GM19238 (cell line): ENCODE results near the gene TBX19.
A peak's percentile ranks its signal among the peaks of the same experiment; 100 is the strongest.

ENCODE experiments used
- DNase-seq: peaks from one replicate; pipeline ENCODE4 v3.0.0; 2011; ENCODE audit warnings: low spot score; ENCODE audit not compliant: insufficient read length

TBX19 gene

DNA sequence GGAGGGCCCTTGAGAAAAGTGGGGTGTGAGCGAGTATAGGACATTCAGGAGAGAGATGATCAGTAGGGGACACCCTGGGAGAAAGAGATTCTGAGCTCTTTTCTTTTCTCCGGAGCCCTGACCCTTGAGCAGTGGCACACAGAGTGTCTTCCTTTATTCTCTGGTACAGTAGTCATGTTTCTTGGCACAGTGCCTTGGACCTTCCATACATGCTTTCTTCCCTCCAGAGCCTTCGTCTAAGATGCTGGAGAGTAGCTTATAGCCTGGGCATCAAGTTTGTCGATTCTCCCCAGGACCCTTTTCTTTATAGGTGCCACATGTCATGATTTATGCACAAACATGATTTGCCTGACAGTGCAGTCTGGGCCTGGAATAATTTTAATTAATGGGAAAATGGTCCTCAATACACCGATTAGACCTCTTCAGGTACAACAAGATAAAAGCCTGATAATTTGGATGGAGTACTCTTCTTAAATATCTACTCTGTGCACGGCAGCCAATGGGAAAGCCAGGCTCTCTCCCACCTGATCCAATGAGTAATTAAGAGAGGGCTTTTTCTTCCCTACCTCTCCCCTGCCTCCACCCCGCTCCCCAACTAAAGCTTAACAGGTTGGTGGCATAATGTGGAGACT is at the start of gene TBX19:
TBX19 (plus strand) TSS at position 582 of the 632 bp plus-strand sequence. CDS start 214 bp downstream, outside the sequence.
- DNase-seq, result no peak

DNA sequence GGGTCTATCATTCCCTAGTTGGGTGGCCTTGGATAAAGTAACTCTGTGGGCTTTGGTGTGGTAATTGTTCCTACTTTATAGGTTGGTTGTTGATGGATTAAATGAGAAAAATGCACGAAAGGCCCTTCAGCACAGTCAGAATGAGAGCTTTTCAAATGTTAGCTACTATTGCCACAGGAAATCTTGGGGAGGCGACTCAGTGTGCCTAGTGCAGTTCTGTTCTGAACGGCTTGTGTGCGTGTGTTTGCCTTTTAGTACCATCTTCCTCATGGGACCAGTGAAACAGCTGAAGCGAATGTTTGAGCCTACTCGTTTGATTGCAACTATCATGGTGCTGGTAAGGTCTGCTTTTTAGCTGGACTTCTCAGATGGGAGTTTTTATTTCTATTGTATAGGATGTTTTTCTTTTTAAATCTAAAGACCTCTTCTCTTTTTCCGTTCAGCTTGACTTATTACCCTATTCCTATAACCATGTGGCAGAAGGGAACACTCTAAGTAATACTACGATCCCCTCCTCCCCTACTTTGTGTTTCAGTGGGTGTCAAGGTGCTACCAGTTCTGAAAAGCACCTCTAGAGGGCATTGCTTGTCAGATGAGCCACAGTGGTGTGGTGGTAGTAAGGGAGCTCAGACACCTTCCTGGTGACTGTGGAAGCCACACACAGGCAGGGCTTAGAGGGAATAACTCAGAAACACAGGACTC is 45.7 kb upstream of the TBX19 start:
- peak; percentile 44 for DNase-seq

DNA sequence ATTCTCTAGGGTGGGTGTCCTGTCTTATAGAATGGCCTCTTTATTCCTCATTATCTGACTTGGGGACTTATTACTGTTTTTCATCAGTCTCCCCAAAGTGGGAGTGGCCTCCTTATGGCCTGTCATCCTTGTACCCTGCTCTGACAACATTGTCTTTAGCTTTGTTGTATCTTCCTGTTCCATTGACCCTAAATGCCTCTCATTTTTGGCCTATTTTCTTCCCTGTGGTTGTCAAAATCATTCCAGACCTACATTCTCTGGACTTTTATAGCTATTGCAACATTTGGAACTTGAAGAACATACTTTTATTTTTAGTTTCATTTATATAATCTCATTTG is 45.2 kb upstream of the TBX19 start:
- no peak for DNase-seq

DNA sequence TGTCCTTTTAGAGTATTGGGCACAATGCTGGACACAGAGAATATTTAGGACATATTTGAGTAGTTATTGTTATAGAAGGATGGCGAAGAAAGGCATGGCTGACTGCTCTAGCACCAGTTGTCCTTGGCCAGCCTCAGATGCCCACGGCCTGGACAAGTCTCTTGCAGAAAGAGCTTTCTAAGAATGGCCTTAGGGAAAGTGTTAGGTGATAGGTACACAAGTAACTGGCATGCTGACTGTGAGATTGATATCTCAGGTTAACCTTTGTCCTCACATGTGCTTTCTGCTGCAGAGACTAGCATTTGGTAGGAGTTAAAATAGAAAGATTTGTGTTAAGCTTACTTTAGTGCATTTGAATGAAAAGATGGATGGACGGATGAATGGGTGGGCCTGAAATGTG is 44.7 kb upstream of the TBX19 start:
- no peak for DNase-seq

DNA sequence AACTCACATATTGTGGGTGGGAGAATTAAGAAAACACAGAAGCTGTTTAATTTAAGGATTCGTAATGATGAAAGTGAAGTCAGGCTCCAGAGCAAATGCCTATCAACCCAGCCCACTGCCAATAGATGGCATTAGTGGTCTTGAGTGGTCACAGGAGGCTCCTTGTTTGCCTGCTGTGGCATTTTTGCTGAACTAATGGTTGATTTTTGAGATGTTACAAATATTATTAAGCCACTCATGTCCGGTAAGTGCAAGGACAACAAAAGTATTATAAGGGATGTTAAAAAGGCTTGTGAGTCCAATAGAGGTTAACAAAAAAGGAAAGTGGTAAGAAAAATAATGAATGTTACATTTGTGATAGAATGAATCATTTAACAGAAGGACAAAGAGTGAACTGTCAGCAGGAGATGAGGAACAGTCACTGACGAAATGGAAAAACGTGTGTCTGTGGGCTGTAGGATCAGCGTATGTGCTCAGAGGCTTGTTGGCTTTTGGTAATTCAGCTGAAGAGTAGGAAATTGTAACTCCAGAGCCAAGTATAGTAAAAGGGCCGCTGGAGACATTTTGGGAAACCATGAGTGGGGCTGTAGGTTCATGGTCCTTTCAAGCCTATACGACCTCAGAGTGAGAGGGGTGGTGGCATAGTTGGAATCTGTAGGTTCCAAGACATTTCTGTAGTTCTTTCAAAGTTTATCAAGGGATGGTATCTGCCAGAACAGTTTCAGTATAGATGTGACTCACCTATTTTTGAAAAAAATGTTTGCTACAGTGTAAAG is 43.7 kb upstream of the TBX19 start:
- DNase-seq, result no peak

DNA sequence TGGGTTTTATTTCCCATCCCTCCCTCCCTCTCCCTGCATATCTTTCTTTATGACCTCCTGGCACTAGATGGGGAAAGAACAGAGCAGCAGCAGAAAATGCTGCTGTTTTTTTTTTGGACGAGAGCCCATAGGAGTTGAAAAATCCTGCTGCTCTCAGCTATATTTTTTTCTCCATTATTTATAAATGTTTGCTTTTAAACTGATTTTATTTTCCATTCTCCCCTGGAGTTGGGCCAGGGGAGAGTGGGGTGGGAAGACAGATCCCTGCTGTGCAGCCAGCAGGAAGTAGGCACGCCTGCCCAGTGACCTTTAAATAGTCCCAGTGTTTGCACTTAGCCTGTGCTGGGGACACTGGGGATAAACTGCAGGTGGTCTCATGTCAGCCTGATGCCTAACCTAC is 37.5 kb upstream of the TBX19 start:
- no peak for DNase-seq

DNA sequence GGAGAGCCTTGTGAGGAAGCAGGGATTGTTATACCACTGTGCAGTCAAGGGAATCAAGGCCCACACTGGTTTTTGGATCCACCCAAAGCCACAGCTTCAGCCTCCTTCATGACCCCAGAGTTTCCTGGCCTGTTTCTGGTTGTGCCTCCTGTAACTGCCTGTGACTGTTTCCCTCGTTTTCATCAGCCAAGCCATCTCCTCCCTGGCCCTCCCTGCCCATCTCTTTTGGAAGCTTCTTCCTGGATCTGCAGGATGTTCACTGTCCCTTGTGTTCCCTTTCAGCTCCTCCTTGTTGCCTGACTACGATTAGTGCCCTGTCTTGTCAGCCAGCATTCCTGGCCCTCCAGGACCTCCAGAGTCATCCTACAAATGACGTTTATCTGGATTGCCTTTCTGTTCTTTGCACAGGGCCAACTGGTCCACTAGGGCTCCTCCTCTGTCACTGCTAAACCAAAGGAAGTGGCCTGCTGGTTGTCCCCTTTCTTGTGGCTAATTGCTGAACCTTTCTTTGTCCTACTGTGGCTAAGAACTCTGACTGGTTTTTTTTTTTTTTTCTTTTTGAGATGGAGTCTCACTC is 37.0 kb upstream of the TBX19 start:
- DNase-seq, result no peak

DNA sequence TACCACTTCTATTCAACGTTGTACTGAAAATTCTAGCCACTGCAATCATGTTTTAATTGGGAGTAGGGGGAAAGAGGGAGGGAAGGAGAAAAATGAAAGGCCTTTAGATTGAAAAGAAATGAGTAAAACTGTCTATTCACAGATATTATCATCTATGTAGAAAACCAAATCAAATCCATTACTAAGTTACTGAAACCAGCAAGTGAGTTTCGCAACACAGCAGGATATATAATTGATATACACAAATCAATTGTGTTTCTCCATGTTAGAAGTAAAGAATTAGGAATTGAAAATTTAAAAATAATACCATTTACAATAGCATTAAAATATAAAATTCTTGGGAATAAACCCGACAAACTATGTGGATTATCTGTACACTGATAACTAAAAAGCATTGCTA is 35.6 kb upstream of the TBX19 start:
- no peak for DNase-seq

DNA sequence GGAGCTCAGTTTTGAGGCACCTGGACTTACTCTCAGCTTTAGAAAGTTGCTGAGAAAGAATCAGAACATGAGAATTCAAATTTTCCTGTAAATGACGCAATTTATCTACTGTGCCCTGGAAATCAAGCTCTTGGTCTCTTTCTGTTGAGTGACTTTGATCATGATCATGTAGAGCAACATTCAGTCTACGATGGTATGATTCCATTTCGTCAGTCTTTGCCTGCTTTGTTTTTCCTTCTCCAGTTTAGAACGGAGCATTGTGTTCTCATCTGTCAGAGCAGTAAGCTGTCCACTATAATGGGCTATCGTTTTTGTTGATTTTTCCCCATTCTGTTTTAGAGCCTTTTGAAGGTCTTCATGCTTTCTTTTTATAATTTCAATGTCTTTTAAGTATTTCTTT is 34.2 kb upstream of the TBX19 start:
- DNase-seq, result no peak

DNA sequence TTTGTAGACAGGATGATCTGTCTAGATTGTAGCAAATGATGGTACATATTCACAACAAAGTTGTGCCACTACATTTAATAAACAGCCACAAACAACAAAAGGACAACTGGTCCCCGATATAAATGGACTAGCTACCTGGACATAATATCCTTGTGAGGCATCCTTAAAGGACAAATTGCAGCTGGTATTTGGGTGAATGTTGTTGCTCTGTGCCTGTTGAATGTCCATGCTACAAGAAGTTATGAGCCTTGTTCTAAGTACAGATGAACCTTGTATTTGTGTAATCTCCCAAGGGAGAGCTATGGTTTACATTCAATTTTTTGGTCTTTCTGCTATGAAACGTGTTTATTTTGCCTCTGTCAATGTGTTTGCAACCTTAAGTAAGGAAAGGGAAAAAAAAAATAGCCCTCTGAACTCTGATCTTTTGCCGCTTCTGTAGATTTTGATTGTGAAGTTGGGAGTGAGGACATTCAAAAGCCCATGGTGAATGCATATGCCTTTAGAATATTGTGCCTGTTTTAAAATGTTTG is 28.4 kb upstream of the TBX19 start:
- DNase-seq, result no peak

DNA sequence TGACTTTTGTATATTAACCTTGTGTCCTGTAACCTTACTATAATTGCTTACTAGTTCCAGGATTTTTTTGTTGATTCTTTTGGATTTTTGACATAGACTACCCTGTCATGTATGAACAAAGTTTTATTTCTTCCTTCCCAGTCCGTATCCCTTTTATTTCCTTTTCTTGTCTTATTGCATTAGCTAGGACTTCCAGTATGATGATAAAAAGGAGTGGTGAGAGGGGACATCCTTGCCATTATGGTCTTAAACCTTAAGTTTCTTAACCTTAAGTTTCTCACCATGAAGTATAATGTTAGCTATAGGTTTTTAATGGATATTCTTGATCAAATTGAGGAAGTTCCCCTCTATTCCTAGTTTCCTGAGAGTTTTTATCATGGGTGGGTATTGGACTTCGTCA is 24.5 kb upstream of the TBX19 start:
- DNase-seq, result no peak

DNA sequence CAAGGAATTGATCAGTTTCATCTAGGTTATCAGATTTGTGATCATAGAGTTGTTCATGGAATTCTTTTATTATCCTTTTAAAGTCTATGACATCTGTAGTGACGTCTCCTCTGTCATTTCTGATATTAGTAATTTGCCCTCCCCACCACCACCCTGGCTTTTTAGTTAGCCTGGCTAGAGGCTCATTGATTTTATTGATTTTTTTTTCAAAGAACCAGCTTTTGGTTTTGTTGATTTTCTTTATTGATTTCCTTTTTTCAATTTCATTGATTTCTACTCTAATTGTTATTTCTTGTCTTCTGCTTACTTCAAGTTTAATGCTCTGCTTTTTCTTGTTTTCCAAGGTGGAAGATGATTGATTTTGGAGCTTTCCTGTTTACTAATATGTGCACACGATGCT is 23.3 kb upstream of the TBX19 start:
- DNase-seq, result no peak

DNA sequence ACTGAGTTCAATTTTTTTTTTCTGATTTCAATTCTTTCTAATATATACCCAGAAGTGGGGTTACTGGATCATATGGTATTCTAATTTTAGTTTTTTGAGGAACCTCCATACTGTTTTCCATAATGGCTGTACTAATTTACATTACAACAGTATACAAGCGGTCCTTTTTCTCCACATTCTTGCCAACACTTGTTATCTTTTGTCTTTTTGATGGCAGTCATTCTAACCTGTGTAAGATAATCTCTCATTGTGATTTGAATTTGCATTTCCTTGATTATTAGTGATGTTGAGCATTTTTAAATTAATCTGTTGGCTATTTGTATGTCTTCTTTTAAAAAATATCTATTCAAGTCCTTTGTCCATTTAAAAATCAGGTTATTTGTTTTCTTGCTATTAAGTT is 21.1 kb upstream of the TBX19 start:
- no peak for DNase-seq

DNA sequence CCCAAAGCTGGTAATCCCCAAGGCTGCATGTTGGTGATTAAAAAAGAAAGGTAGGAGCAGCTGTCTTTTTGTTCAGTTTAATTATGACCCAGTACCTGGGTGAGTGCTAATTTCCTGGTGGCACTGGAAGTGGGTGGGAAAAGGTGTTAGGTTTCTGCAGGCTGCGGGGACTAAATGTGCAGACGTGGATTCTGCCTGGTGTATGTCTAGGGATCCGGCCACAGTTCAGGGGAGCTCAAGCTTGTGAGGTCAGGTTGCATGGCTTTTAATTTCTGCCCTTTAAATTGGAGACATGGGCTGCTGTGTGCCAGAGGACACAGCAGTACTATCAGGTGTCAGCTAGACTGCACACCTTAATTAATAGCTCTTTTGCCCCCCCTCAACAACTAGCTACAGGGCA is 20.3 kb upstream of the TBX19 start:
- DNase-seq, result no peak

DNA sequence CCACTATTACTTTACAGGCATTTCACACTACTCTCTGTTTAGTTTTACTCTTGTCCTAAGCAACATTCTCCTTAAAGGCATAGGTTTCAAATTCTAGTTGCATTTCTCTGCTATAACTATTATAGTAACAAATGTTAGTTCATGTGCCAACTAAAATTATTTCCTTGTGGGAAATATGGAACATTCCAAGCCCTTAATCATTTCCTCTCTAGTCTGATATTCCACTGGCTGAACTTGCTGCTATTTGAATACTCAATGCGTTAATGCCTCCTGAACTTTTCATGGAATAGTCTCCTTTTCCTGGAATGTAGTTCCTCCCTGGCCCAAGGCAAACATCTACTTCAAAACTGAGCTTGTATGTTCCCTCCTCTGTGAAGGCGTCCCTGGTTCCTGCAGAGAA is 19.3 kb upstream of the TBX19 start:
- no peak for DNase-seq

DNA sequence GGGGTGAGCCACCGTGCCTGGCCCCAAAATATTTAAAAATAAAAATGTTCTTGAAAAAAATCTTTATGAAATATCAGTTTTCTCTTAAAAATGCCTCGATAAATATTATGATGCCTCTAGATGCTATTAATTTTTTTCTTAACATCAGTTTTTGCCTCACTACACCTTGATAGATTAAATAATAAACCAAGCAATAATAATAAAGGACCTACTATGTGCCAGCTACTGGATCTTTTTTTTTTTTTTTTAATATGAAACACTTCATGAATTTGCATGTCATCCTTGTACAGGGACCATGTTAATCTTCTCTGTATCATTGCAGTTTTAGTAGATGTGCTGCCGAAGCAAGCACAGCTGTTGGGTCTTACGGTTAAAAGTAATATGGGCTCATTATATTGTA is 17.5 kb upstream of the TBX19 start:
- no peak for DNase-seq

DNA sequence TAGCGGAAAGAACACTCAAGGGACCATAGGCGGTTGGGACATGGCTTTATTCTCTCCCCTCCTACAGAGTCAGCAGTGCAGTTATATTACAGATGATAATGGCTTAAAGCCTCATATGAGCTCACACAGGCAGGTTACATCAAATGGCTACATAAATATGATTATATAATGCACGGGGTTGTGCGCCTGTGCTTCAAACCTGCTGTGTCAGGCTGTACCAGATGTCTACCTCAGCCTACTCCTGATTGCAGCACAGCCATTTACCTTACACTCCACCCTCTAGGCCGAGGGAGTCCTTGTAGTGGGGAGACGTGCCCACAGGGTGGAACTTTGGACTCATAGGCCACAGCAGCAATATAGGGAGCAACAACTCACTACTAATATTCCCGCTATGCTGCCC is 16.4 kb upstream of the TBX19 start:
- DNase-seq, result no peak

DNA sequence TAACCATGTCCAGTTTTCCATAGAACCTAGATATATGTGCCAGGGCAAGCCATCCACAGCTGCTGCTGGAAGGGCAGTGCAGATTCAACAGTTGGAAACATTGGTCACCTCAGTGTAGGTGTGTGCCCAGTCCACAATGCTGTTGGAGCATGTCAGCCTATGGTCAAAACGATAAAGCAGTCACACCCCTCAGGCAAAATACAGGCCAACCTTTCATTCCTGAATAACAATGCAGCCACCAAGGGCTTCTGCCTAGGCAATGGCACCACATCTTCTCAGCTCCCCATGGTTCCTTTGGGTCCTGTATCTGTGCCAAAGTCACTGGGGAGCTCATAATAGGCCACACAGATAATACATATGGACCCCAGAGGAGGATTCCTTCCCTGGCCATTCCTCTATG is 15.1 kb upstream of the TBX19 start:
- no peak for DNase-seq

DNA sequence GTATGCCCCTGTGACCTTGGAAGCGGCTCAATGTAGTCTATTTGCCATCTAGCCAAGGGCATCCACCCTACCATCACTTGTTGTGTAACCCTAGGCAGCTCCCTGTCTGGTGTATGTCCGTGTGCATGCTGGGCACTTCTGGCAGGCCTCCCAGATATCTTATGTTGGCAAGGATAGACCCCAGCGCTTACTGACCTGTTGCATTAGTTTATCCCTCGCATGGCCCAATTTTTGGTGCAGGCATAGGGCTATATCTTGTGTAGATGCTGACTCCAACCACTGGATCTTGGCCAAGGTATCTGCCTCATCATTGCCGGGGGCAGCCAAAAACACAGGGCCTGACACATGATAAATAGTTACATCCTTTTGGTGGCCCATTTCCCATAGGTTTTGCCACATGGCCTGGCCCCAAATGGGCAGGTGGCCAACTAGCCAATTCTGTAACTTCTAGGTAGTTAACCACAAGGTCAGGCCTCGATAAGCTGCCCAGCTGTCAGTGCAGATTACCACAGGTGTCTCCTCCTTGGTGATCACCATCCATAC is 14.0 kb upstream of the TBX19 start:
- no peak for DNase-seq

DNA sequence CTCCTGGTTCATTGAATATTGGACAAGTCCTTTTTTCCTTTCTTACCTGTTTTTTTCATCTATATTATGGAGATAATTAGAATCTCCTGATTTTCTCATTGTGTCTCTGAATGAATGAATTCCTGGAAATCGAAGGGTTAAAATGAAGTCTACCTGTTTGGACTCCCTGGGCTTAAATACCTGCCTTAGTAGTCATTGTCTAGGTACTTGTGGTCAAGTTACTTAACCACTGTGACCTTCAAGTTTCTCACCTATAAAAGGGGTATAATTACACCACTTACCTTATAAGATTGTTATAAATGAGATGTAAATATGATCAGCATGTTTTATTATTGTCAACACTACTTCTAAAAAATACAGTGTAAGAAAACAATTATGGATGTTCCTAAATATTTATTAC is 9.0 kb upstream of the TBX19 start:
- DNase-seq, result no peak

DNA sequence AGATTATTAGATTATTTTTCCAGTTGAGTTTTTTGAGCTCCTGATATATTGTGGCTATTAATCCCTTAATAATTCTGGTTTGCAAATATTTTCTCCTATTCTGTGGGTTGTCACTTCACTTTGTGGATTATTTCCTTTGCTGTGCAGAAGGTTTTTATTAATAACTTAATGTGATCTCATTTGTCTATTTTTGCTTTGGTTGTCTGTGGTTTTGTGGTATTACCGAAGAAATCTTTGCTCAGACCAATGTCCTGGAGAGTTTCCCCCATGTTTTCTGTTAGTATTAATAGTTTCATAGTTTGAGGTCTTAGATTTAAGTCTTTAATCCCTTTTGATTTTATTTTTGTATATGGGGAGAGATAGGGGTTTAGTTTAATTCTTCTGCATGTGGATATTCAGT is 7.1 kb upstream of the TBX19 start:
- no peak for DNase-seq

DNA sequence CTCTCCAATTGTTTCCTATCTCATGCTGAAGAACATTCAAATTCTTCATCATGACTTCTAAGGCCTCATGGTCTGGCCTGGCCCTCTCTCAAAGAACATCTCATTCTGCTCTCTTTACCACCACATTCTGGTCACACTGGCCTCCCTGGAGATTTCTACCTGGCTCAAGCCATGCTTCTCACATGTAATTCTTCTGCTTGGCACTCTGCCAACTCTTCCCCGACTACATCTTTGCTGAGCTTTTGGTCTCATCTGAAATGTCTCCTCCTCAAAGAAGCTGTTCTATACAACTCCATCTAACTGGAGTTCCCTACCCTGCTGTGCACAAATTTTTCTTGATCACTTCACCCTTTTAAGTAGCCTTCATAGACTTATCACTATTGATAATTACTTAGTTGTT is 1.4 kb upstream of the TBX19 start:
- no peak for DNase-seq
